Measurements from ENCODE around the gene UFC1.

Gene UFC1

GRCh38 chr1:161133220-161133740 lies 20.5 kb upstream of the UFC1 start:
- DNase-seq (ENCODE audit: insufficient read length, low spot score) (no peak), FAIRE-seq (no peak)

DNA sequence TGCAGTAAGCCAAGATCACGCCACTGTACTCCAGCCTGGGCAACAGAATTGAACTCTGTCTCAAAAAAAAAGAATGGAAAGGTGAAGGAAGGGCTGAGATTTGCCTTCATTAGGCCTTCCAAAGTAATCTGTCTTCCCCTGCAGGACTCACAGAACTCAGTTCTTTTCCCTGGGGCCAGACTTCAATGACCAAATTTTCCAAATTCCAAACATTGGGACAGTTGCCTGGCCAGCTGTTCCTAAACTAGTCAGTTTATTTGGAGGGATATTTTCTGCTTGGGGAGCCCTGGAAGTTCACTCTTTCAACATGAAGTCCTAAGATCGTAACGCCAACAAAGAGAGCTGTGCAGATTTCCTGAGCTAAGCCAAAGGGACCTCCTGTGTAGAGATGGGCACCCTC lies 15.9 kb upstream of the UFC1 start:
- no peak for FAIRE-seq
- no peak for DNase-seq (ENCODE audit: insufficient read length, low spot score)

GRCh38 chr1:161138431-161138830 lies 15.3 kb upstream of the UFC1 start:
- DNase-seq (ENCODE audit: insufficient read length, low spot score) (no peak), FAIRE-seq (no peak)

DNA sequence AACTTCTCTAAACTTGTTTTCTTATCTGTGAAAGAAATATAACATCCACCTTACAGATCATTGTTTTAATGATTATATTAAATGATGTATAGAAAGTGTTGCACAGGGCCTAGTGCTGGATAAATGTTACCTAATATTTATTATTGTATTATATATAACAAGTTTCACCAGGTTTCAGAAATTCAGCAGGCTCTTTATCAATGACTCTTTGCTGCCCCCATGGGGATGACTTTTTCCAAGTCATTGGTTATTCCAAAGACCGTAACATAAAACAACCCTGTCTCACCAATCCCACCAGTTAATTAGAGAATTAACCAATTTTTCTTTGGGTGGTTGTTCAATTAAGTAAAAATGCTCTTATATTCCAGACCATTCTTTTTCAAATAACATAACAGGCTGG lies 14.0 kb upstream of the UFC1 start:
- no peak for DNase-seq (ENCODE audit: insufficient read length, low spot score)
- no peak for FAIRE-seq

DNA sequence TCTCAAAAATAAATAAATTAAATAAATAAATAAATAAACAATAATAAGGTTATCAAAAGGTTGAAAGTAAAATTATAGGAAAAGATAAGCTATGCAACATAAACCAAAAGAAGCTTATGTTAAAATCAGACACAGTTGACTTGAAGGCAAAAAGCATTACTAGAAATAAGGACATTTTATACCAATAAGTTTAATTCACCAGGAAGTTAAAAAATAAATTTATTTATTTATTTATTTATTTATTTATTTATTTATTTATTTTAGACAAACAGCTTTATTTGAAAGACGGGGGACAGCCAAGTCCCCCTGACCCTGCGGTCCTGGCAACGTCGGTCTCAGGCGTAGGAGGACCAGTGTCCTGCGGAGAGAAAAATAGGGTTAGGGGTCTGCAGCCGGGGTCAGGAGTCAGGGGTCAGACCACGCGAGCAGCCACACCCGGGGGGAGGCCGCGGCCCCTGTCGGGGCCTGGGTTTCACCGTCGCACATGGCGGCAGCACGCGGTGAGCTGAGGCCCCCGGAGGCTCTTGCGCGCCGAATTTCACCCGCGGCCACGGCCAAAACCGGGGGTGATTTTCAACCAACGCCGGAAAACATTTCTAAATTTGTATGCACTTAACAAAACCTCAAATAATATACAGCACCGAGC lies 12.9 kb upstream of the UFC1 start:
- FAIRE-seq (no peak), DNase-seq (ENCODE audit: insufficient read length, low spot score) (no peak)

DNA sequence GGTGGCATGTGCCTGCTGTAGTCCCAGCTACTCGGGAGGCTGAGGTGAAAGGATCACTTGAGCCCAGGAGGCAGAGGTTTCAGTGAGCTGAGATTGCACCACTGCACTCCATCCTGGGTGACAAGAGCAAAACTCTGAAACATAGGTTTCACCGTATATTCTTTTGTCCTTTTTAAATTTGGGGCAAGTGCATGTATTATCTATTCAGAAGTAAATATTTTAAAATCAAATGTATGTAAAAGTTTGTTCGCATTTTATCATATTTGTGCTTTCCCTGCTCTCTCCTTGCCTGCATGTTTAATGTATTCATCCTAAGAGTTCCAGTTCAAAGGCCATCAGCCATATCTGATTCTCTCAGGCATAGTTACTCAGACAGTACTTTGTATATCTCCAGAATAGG lies 7.9 kb upstream of the UFC1 start:
- FAIRE-seq (no peak), DNase-seq (ENCODE audit: insufficient read length, low spot score) (no peak)

DNA sequence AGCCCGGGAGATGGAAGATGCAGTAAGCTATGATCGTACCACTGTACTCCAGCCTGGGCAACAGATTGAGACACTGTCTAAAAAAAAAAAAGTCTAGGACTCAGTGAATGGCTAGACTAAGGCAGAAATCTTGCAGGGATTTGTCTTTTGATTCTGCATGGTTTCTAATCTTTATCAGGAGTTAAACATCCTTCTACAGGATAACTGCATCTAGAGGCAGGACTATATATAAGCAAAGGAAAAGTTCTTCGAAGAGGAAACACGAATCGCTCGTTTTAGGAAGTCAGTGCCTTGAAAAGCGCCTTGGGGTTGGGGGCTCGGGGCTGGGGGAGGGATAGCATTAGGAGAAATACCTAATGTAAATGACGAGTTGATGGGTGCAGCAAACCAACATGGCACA lies 602 bp upstream of the UFC1 start:
- FAIRE-seq (no peak), DNase-seq (ENCODE audit: insufficient read length, low spot score) (no peak)

DNA sequence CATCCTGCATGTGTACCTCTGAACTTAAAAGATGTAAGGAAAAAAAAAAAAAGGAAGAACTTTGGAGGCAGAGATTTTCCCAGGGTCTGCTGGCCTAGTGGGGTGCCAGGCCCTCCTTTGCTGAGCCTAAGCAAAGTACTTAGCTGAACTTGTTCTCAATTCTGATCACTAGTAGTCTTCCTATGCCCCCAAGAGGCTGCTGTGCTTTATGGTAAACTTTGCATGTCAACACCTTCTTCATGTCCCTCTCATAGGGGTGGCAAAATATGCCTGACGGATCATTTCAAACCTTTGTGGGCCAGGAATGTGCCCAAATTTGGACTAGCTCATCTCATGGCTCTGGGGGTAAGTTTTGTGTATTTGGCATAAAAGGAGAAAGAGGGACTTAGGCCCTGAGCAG lies 4.1 kb downstream of the UFC1 start:
- DNase-seq (ENCODE audit: insufficient read length, low spot score) = no peak
- FAIRE-seq = no peak

DNA sequence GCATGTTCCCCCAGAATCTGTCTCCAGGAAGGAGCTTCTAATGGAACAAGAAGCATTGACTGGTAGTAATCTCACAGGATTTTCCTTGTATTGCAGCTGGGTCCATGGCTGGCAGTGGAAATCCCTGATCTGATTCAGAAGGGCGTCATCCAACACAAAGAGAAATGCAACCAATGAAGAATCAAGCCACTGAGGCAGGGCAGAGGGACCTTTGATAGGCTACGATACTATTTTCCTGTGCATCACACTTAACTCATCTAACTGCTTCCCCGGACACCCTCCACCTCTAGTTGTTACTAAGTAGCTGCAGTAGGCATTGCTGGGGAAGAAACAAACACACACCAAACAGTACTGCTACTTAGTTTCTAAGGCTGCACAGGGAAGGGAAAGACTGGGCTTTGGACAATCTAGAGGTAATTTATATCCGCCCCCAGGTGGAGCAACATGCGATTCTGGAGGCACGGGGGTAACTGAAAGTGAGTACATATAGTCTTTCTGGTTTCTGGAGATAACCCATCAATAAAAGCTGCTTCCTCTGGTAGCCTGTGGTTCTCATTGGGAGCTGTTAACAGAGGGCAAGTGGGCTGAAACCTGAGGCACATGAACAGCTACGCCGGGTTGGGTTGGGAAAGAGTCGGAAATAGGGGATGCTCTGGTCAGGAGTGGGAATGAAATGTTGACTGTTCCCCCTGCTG lies 4.7 kb downstream of the UFC1 start:
- DNase-seq (ENCODE audit: insufficient read length, low spot score) = no peak
- no peak for FAIRE-seq

DNA sequence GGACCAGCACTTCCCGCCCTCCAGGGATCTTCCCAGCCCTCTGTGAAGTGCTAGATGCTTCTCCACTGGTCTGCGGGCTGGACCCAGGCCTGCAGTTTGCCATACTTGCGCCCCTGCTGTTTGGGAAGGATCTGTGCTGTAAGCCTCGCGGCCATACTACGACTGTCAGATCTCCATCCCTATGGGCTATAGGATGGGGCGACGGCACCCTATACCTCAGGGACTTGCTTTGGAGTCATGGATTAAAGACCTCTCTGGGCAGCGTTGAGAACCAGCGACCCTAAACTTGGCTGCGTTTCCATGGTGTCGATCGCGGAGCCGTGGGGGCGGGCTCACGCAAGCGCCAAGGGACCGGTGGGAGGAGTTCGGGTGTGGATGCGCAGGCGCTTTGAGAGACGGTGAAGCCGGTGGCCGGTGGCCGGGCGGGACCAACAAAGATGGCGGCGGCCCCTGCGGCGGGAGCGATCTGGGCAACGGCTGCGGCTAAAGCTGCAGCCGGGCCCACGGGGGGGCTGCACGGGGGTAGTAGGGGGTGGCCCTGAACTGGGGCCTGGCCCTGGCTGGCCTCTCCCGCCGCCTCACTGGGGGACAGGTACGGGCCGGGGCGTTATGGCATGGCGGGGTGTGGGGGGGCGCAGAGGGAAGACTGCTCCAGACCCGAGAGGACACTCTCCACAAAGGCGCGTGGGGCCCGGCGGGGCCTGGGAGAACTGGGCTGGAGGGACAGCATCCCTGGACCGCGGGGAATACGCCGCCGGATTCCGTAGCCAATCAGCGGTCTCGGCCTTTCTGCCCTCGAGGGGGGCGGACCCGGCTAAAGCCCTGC lies 5.5 kb downstream of the UFC1 start, which contains the start of gene USP21:
Gene USP21, plus strand, starts transcription at position 414 of the 826 bp plus-strand sequence. CDS start 1,141 bp downstream, outside the sequence.
- DNase-seq (ENCODE audit: insufficient read length, low spot score) = peak; percentile 90
- FAIRE-seq = peak; percentile 80

GRCh38 chr1:161159913-161160243 lies 6.1 kb downstream of the UFC1 start:
- DNase-seq (ENCODE audit: insufficient read length, low spot score) (no peak), FAIRE-seq (no peak)

DNA sequence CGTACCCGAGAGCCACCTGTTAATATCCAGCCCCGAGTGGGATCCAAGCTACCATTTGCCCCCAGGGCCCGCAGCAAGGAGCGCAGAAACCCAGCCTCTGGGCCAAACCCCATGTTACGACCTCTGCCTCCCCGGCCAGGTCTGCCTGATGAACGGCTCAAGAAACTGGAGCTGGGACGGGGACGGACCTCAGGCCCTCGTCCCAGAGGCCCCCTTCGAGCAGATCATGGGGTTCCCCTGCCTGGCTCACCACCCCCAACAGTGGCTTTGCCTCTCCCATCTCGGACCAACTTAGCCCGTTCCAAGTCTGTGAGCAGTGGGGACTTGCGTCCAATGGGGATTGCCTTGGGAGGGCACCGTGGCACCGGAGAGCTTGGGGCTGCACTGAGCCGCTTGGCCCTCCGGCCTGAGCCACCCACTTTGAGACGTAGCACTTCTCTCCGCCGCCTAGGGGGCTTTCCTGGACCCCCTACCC lies 6.9 kb downstream of the UFC1 start:
- DNase-seq (ENCODE audit: insufficient read length, low spot score) (no peak), FAIRE-seq (no peak)

DNA sequence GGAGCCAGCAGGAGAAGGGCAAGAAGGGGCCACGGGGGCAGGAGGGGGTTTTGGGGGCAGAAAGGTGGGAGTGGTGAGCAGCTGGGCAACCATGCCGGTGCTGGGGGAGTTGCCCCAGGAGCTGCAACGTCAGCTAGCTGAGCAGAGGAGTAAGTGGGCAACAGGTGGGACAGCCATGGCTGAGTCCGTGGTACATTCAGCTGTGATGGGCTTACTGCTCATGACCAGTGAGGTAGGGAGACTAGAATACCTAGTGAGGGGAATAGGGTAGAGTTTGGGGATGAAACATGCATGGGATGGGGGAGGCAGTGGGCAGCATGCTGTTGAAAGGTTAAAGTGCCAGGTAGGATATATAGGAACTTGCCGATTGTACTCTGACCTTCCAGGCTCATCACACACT lies 7.9 kb downstream of the UFC1 start:
- FAIRE-seq = no peak
- DNase-seq (ENCODE audit: insufficient read length, low spot score) = no peak

- DNase-seq (ENCODE audit: insufficient read length, low spot score) (no peak), FAIRE-seq (no peak)
Observed at GRCh38 chr1:161162052-161162451, 8.3 kb downstream of the UFC1 start.

GRCh38 chr1:161162806-161163205 lies 9.0 kb downstream of the UFC1 start:
- no peak for DNase-seq (ENCODE audit: insufficient read length, low spot score)
- no peak for FAIRE-seq

- no peak for DNase-seq (ENCODE audit: insufficient read length, low spot score)
- FAIRE-seq = no peak
Observed at GRCh38 chr1:161163793-161164192, 10.0 kb downstream of the UFC1 start.

GRCh38 chr1:161164901-161165610 lies 11.3 kb downstream of the UFC1 start:
- FAIRE-seq = no peak
- DNase-seq (ENCODE audit: insufficient read length, low spot score) = no peak

DNA sequence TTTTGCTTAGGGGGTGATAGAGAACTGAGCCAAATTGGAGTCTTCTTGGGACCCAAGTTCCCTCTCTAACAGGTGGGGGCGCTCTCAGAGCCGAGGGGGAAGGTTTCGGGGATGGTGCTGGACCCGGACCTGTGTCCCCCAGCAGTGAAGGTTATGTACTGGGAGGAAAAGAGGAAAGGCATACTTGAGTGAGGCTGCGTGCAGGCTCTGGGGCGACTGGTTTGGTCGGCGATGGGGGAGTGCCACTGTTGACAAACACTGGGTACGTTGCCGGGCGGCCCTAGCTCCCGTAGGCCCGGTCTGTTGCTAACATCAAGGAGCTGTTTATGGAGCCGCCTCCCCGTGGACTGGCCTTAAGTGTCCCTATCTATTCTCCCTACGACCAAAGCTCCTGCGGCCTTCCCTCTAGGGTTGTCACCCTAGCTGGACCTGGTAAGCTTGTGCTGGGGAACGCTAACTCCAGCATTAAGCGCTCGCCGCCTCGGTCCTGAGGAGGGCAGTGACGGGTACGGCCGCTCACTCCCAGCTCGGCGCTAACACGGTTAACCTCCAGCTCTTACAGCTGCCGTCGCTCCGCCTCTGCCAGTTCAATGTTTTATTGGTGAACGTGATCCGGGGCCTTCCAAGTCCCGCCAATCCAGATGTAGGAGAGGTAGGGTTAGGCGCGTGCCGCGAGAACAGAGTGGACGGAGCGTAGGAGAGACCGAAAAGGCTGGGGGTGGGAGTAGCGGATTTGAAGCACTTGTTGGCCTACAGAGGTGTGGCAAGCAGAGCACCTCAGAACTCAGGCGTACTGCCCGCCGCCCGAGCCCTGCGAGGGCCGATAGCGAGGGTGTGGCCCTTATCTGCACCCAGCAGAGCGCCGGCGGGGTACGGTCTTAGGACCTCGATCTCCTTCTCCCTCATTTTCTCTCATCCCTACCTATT lies 12.2 kb downstream of the UFC1 start, which contains the start of gene PPOX:
Gene PPOX, plus strand, starts transcription at position 685 of the 927 bp plus-strand sequence. CDS start 422 bp downstream, outside the sequence.
- peak; percentile 79 for DNase-seq (ENCODE audit: insufficient read length, low spot score)
- peak; percentile 99 for FAIRE-seq
